ENCODE results near the gene PRDM5. TPM values are rescaled to one million over a fixed set of nuclear protein-coding genes. Genes with fewer than 3 reads are reported as not detected.

The PRDM5 gene
- polyA plus RNA-seq, 4 donors: 0.22 to 17.3 (median 1.5) TPM

GRCh38 chr4:120897981-120898719 lies 24.4 kb downstream of the PRDM5 start:
- Histone ChIP-seq H3K4me1 (ENCODE audit: control insufficient read depth in 3 of 3, insufficient read depth in 2 of 3, low read depth in 1 of 3, low read length in 2 of 3) (no peaks in the 10 kb centered on the region), H3K27ac (ENCODE audit: low read depth in 1 of 3, low read length in 2 of 3) (no peak overlapping the region), H3K36me3 (ENCODE audit: control insufficient read depth in 3 of 3, insufficient read depth in 2 of 3, low read depth in 1 of 3, low read length in 3 of 3) (peaks cover 0 to under 1% (median 0%) of the 10 kb centered on the region in 3 donors), H3K9me3 (ENCODE audit: control insufficient read depth in 2 of 2, insufficient read depth in 1 of 2, low read depth in 1 of 2, low read length in 1 of 2) (no peaks in the 10 kb centered on the region), H3K4me3 (ENCODE audit: low read depth in 1 of 3, low read length in 3 of 3) (no peak overlapping the region), H3K27me3 (ENCODE audit: control insufficient read depth in 3 of 3, insufficient read depth in 3 of 3, low read length in 3 of 3) (no peaks in the 10 kb centered on the region)
- FAIRE-seq: no peak
- DNase-seq: no peak
- WGBS, 3 donors: 83 to 92% (median 92%) methylated on average over 4 of the region's 4 CpGs

DNA sequence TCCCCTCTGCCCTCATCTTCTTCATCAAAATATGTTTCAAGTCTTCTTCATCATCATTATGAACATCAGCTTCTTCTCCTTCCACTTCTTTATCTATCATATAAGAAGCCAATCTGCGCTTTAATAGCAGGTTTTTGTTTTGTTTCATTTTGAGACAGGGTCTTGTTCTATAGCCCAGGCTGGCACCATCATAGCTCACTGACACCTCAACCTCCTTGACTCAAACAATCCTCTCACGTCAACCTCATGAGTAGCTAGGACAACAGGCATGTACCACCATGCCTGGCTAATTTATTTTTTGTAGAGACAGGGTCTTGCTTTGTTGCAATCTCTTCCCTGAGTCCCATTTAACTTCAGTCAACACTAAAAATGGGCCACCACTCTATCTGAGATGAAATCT lies 27.0 kb downstream of the PRDM5 start:
- WGBS, 3 donors: 86 to 94% (median 94%) methylated on average over 2 of the region's 2 CpGs
- DNase-seq (no peak), FAIRE-seq (no peak)
- H3K27ac ChIP-seq (ENCODE audit: low read depth in 1 of 3, low read length in 2 of 3): no peak overlapping the region
- peaks cover 0 to 3% of the 10 kb centered on the region in 2 donors for H3K9me3 ChIP-seq (ENCODE audit: control insufficient read depth in 2 of 2, insufficient read depth in 1 of 2, low read depth in 1 of 2, low read length in 1 of 2)
- no peak overlapping the region for H3K4me3 ChIP-seq (ENCODE audit: low read depth in 1 of 3, low read length in 3 of 3)
- H3K36me3 ChIP-seq (ENCODE audit: control insufficient read depth in 3 of 3, insufficient read depth in 2 of 3, low read depth in 1 of 3, low read length in 3 of 3): peaks cover 0 to 6% (median 0%) of the 10 kb centered on the region in 3 donors
- no peaks in the 10 kb centered on the region for H3K27me3 ChIP-seq (ENCODE audit: control insufficient read depth in 3 of 3, insufficient read depth in 3 of 3, low read length in 3 of 3)
- H3K4me1 ChIP-seq (ENCODE audit: control insufficient read depth in 3 of 3, insufficient read depth in 2 of 3, low read depth in 1 of 3, low read length in 2 of 3): no peaks in the 10 kb centered on the region

DNA sequence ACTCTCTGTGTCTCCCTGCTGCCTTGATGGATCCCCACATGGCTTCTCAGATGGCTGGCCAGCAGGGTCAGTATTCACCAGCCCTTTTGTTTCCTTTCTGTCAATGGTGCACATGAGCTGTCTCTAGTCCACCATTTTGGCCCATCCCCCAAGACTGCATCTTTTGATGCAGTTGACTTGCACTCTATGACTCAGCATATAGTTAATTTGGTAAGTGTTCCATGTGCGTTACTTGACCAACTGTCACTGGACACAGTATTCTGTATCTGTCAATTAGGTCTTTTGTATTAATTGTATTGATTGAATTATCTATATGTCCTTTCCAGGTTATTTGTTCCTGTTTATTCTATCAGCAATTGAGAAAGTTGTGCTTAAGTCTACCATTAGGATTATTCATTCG lies 29.2 kb downstream of the PRDM5 start:
- H3K27ac ChIP-seq (ENCODE audit: low read depth in 1 of 3, low read length in 2 of 3): no peak overlapping the region
- FAIRE-seq: no peak
- peaks cover 0 to 3% of the 10 kb centered on the region in 2 donors for H3K9me3 ChIP-seq (ENCODE audit: control insufficient read depth in 2 of 2, insufficient read depth in 1 of 2, low read depth in 1 of 2, low read length in 1 of 2)
- no peaks in the 10 kb centered on the region for H3K27me3 ChIP-seq (ENCODE audit: control insufficient read depth in 3 of 3, insufficient read depth in 3 of 3, low read length in 3 of 3)
- WGBS, 3 donors: 93 to 97% (median 94%) methylated on average over 2 of the region's 2 CpGs
- no peak for DNase-seq
- peaks cover 0 to 6% (median 0%) of the 10 kb centered on the region in 3 donors for H3K36me3 ChIP-seq (ENCODE audit: control insufficient read depth in 3 of 3, insufficient read depth in 2 of 3, low read depth in 1 of 3, low read length in 3 of 3)
- no peak overlapping the region for H3K4me3 ChIP-seq (ENCODE audit: low read depth in 1 of 3, low read length in 3 of 3)
- no peaks in the 10 kb centered on the region for H3K4me1 ChIP-seq (ENCODE audit: control insufficient read depth in 3 of 3, insufficient read depth in 2 of 3, low read depth in 1 of 3, low read length in 2 of 3)

GRCh38 chr4:120886191-120886590 lies 36.3 kb downstream of the PRDM5 start:
- no peak for FAIRE-seq
- Histone ChIP-seq H3K4me3 (ENCODE audit: low read depth in 1 of 3, low read length in 3 of 3) (no peak overlapping the region), H3K27ac (ENCODE audit: low read depth in 1 of 3, low read length in 2 of 3) (no peak overlapping the region), H3K4me1 (ENCODE audit: control insufficient read depth in 3 of 3, insufficient read depth in 2 of 3, low read depth in 1 of 3, low read length in 2 of 3) (no peaks in the 10 kb centered on the region), H3K36me3 (ENCODE audit: control insufficient read depth in 3 of 3, insufficient read depth in 2 of 3, low read depth in 1 of 3, low read length in 3 of 3) (peaks cover 0 to 5% (median 0%) of the 10 kb centered on the region in 3 donors), H3K27me3 (ENCODE audit: control insufficient read depth in 3 of 3, insufficient read depth in 3 of 3, low read length in 3 of 3) (no peaks in the 10 kb centered on the region), H3K9me3 (ENCODE audit: control insufficient read depth in 2 of 2, insufficient read depth in 1 of 2, low read depth in 1 of 2, low read length in 1 of 2) (peaks cover 0 to 3% of the 10 kb centered on the region in 2 donors)
- DNase-seq: no peak

DNA sequence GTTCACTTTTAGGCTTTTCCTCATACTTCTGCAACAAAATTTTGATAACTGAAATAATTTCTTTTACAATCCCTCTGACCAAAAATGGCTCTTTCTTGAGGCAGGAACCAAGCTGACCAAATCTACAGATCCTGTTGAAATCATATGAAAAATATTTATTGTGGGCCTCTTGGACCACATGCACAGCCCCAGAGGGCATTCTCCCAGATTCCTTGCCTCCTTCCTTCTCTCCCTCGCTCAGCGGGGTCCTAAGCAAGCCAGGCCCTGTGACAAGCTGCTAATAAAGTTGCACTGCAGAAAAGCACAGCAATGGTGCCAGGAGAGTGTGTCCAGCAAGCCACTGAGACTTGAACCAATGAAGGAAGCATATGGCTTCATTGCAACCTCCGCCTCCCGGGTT lies 40.7 kb downstream of the PRDM5 start:
- no peak overlapping the region for H3K4me3 ChIP-seq (ENCODE audit: low read depth in 1 of 3, low read length in 3 of 3)
- H3K27ac ChIP-seq (ENCODE audit: low read depth in 1 of 3, low read length in 2 of 3): no peak overlapping the region
- 96 to 97% (median 97%) methylated on average over 4 of the region's 4 CpGs for WGBS, 3 donors
- no peaks in the 10 kb centered on the region for H3K4me1 ChIP-seq (ENCODE audit: control insufficient read depth in 3 of 3, insufficient read depth in 2 of 3, low read depth in 1 of 3, low read length in 2 of 3)
- no peak for DNase-seq
- peaks cover 0 to 5% of the 10 kb centered on the region in 2 donors for H3K9me3 ChIP-seq (ENCODE audit: control insufficient read depth in 2 of 2, insufficient read depth in 1 of 2, low read depth in 1 of 2, low read length in 1 of 2)
- FAIRE-seq: no peak
- peaks cover 0 to 5% (median 0%) of the 10 kb centered on the region in 3 donors for H3K36me3 ChIP-seq (ENCODE audit: control insufficient read depth in 3 of 3, insufficient read depth in 2 of 3, low read depth in 1 of 3, low read length in 3 of 3)
- H3K27me3 ChIP-seq (ENCODE audit: control insufficient read depth in 3 of 3, insufficient read depth in 3 of 3, low read length in 3 of 3): no peaks in the 10 kb centered on the region

DNA sequence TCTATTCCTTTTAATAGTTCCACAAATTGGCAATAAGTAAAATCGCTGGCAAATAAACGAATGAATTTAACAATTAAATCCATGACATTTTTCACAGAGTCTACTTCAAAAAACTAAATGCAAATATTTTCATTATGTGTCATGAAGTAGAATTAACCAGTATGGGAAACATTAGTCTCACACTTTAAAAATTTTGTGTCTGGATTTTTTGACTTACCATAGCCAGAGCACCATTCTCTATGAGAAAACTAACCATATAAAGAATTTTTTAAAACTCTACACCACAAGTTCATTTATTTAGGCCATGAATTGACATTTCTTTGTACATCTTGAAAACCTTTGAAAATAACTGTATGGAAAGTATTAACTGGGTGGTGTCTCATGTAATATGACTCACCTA lies 41.2 kb downstream of the PRDM5 start:
- H3K9me3 ChIP-seq (ENCODE audit: control insufficient read depth in 2 of 2, insufficient read depth in 1 of 2, low read depth in 1 of 2, low read length in 1 of 2): peaks cover 0 to 5% of the 10 kb centered on the region in 2 donors
- DNase-seq (no peak), FAIRE-seq (no peak)
- H3K36me3 ChIP-seq (ENCODE audit: control insufficient read depth in 3 of 3, insufficient read depth in 2 of 3, low read depth in 1 of 3, low read length in 3 of 3): peaks cover 0 to 5% (median 0%) of the 10 kb centered on the region in 3 donors
- H3K27me3 ChIP-seq (ENCODE audit: control insufficient read depth in 3 of 3, insufficient read depth in 3 of 3, low read length in 3 of 3): no peaks in the 10 kb centered on the region
- no peaks in the 10 kb centered on the region for H3K4me1 ChIP-seq (ENCODE audit: control insufficient read depth in 3 of 3, insufficient read depth in 2 of 3, low read depth in 1 of 3, low read length in 2 of 3)
- WGBS, 3 donors: 91 to 94% (median 93%) methylated on average over 2 of the region's 2 CpGs
- no peak overlapping the region for H3K27ac ChIP-seq (ENCODE audit: low read depth in 1 of 3, low read length in 2 of 3)
- H3K4me3 ChIP-seq (ENCODE audit: low read depth in 1 of 3, low read length in 3 of 3): no peak overlapping the region

- peak in 1 of 2 donors; percentile 59 for DNase-seq
- peaks cover 0 to 2% (median 0%) of the 10 kb centered on the region in 3 donors for H3K36me3 ChIP-seq (ENCODE audit: control insufficient read depth in 3 of 3, insufficient read depth in 2 of 3, low read depth in 1 of 3, low read length in 3 of 3)
- peaks cover 0 to 5% of the 10 kb centered on the region in 2 donors for H3K9me3 ChIP-seq (ENCODE audit: control insufficient read depth in 2 of 2, insufficient read depth in 1 of 2, low read depth in 1 of 2, low read length in 1 of 2)
- no peaks in the 10 kb centered on the region for H3K27me3 ChIP-seq (ENCODE audit: control insufficient read depth in 3 of 3, insufficient read depth in 3 of 3, low read length in 3 of 3)
- FAIRE-seq: no peak
- H3K27ac ChIP-seq (ENCODE audit: low read depth in 1 of 3, low read length in 2 of 3): peak overlapping the region in 1 of 3 donors; percentile 44
- 11 to 58% (median 35%) methylated on average over 3 of the region's 3 CpGs for WGBS, 3 donors
- no peaks in the 10 kb centered on the region for H3K4me1 ChIP-seq (ENCODE audit: control insufficient read depth in 3 of 3, insufficient read depth in 2 of 3, low read depth in 1 of 3, low read length in 2 of 3)
- H3K4me3 ChIP-seq (ENCODE audit: low read depth in 1 of 3, low read length in 3 of 3): no peak overlapping the region
Measured at GRCh38 chr4:120877021-120877420, 45.5 kb downstream of the PRDM5 start.

GRCh38 chr4:120874792-120875774 lies 47.4 kb downstream of the PRDM5 start:
- H3K4me3 ChIP-seq (ENCODE audit: low read depth in 1 of 3, low read length in 3 of 3): no peak overlapping the region
- no peaks in the 10 kb centered on the region for H3K36me3 ChIP-seq (ENCODE audit: control insufficient read depth in 3 of 3, insufficient read depth in 2 of 3, low read depth in 1 of 3, low read length in 3 of 3)
- no peak overlapping the region for H3K27ac ChIP-seq (ENCODE audit: low read depth in 1 of 3, low read length in 2 of 3)
- peaks cover 0 to 2% of the 10 kb centered on the region in 2 donors for H3K9me3 ChIP-seq (ENCODE audit: control insufficient read depth in 2 of 2, insufficient read depth in 1 of 2, low read depth in 1 of 2, low read length in 1 of 2)
- no peaks in the 10 kb centered on the region for H3K27me3 ChIP-seq (ENCODE audit: control insufficient read depth in 3 of 3, insufficient read depth in 3 of 3, low read length in 3 of 3)
- 89 to 98% (median 92%) methylated on average over 4 of the region's 4 CpGs for WGBS, 3 donors
- FAIRE-seq: no peak
- DNase-seq: no peak
- no peaks in the 10 kb centered on the region for H3K4me1 ChIP-seq (ENCODE audit: control insufficient read depth in 3 of 3, insufficient read depth in 2 of 3, low read depth in 1 of 3, low read length in 2 of 3)

All from small intestine (tissue), 7 donors.